Lower lobe of right lung (tissue), 2 donors: ENCODE measurements around the gene PTPRN2. TPM values are rescaled to one million over a fixed set of nuclear protein-coding genes. Genes with fewer than 3 reads are reported as not detected.
A peak's percentile ranks its signal among the peaks of the same experiment; 100 is the strongest.

Source experiments
- ATAC-seq, 2 donors: fragments of 200-7000 bp; cut with Tn5 transposase; one replicate each; pipeline ENCODE4 v1.9.1; 2020 to 2022; ENCODE audit warnings: mild to moderate bottlenecking in 2 of 2, moderate library complexity in 2 of 2
- DNase-seq: peaks from one replicate; pipeline ENCODE4 v3.0.0-alpha.2; 2020
- H3K27ac ChIP-seq: fragments of 200-600 bp; one replicate; pipeline ENCODE4 v1.8.0; 2022
- H3K27me3 ChIP-seq: fragments of 200-600 bp; one replicate; pipeline ENCODE4 v1.8.0; 2022; ENCODE audit warnings: low read depth
- H3K36me3 ChIP-seq: fragments of 200-600 bp; one replicate; pipeline ENCODE4 v1.8.0; 2022; ENCODE audit warnings: mild to moderate bottlenecking
- H3K4me1 ChIP-seq: fragments of 200-600 bp; one replicate; pipeline ENCODE4 v1.8.0; 2022
- H3K4me3 ChIP-seq: fragments of 200-600 bp; one replicate; pipeline ENCODE4 v1.8.0; 2022; ENCODE audit warnings: mild to moderate bottlenecking
- H3K9me3 ChIP-seq: fragments of 200-600 bp; one replicate; pipeline ENCODE4 v1.8.0; 2022
- CTCF ChIP-seq: fragments of 200-600 bp; IDR thresholded peaks from one replicate; pipeline ENCODE4 v1.8.0; 2022; ENCODE audit warnings: antibody characterized with exemption, mild to moderate bottlenecking
- intact Hi-C: fragments of 100-400 bp; cut with DNase I; formaldehyde crosslinking; loops from one replicate; pipeline ENCODE4 v1.11.0; 2022
- total RNA-seq: library from RNA; stranded (reverse); fragmentation: NEBNext Ultra II Directional; extraction: Animal tissue kit (Norgen Biotek cat#: 25700); gene quantifications from one replicate; pipeline ENCODE4 v1.2.1, GENCODE V29; 2021
- donor health status: DM: no; HTN: yes; CAD: no; lungs with severe emphysema.

PTPRN2 gene
- total RNA-seq, 1 donor from 2014 or later = 6.8 TPM

- H3K27me3 ChIP-seq = peaks cover 45% of the 10 kb centered on the region
- H3K36me3 ChIP-seq = no peaks in the 10 kb centered on the region
- peak overlapping the region; percentile 18 for H3K27ac ChIP-seq
- H3K9me3 ChIP-seq = peaks cover 12% of the 10 kb centered on the region
- ATAC-seq (peak in 1 of 2 donors; percentile 16), DNase-seq (no peak)
- no peak overlapping the region for H3K4me3 ChIP-seq
- TF ChIP-seq CTCF = no peak
- peaks cover 15% of the 10 kb centered on the region for H3K4me1 ChIP-seq
- intact Hi-C loops = no loop called here
These were observed 5.5 kb downstream of the PTPRN2 start for GRCh38 chr7:158582089-158582456.

GRCh38 chr7:158581440-158582088 lies 6.1 kb downstream of the PTPRN2 start:
- intact Hi-C loops = no loop called here
- no peak for DNase-seq
- H3K27ac ChIP-seq = peak overlapping the region; percentile 24

GRCh38 chr7:158579662-158580646 lies 7.7 kb downstream of the PTPRN2 start:
- Histone ChIP-seq H3K4me3 (no peak overlapping the region), H3K9me3 (peaks cover 12% of the 10 kb centered on the region), H3K4me1 (no peaks in the 10 kb centered on the region), H3K36me3 (no peaks in the 10 kb centered on the region), H3K27ac (no peak overlapping the region), H3K27me3 (peaks cover 24% of the 10 kb centered on the region)
- no peak for TF ChIP-seq CTCF
- no peak for ATAC-seq
- no peak for DNase-seq
- intact Hi-C loops = no loop called here

More at GRCh38 chr7:158581440-158582088, 6.1 kb downstream of the PTPRN2 start:
- peak; percentile 77 to 85 for ATAC-seq
- Histone ChIP-seq H3K27me3 (peaks cover 40% of the 10 kb centered on the region), H3K4me3 (no peak overlapping the region), H3K36me3 (no peaks in the 10 kb centered on the region), H3K9me3 (peaks cover 12% of the 10 kb centered on the region), H3K4me1 (peaks cover 11% of the 10 kb centered on the region)
- TF ChIP-seq CTCF = no peak

- no peaks in the 10 kb centered on the region for H3K36me3 ChIP-seq
- no peaks in the 10 kb centered on the region for H3K4me1 ChIP-seq
- ATAC-seq (peak in 1 of 2 donors; percentile 39), DNase-seq (no peak)
- H3K4me3 ChIP-seq = no peak overlapping the region
- H3K27ac ChIP-seq = no peak overlapping the region
- no peaks in the 10 kb centered on the region for H3K27me3 ChIP-seq
- no peak for TF ChIP-seq CTCF
- intact Hi-C loops = no loop called here
- H3K9me3 ChIP-seq = peaks cover 12% of the 10 kb centered on the region
These were observed 11.4 kb downstream of the PTPRN2 start for GRCh38 chr7:158576050-158576762.

GRCh38 chr7:158574308-158575036 lies 13.2 kb downstream of the PTPRN2 start:
- no peak for DNase-seq
- Histone ChIP-seq H3K27ac (no peak overlapping the region), H3K4me3 (no peak overlapping the region), H3K4me1 (no peaks in the 10 kb centered on the region), H3K27me3 (peaks cover 15% of the 10 kb centered on the region), H3K9me3 (peaks cover 4% of the 10 kb centered on the region), H3K36me3 (no peaks in the 10 kb centered on the region)
- TF ChIP-seq CTCF = no peak
- intact Hi-C loops = no loop called here
- ATAC-seq = no peak
